Loucy (cell line): ENCODE results near the gene DCST1.

Experiments
- H2AFZ ChIP-seq: fragments of 200-600 bp; sonication (generic); 2 replicates; pipeline ENCODE4 v1.6.0; 2016; ENCODE audit warnings: antibody characterized with exemption, mild to moderate bottlenecking, low read length, moderate library complexity
- H3F3A ChIP-seq: fragments of 200-600 bp; 2 replicates; pipeline ENCODE4 v1.6.0; 2016; ENCODE audit warnings: antibody characterized with exemption, low read depth, mild to moderate bottlenecking
- H3K27me3 ChIP-seq: fragments of 200-600 bp; sonication (generic); 2 replicates; pipeline ENCODE4 v1.6.1; 2014; ENCODE audit warnings: low read length, mild to moderate bottlenecking; ENCODE audit not compliant: insufficient read depth, poor library complexity, severe bottlenecking
- H3K36me3 ChIP-seq: fragments of 200-600 bp; sonication (generic); 2 replicates; pipeline ENCODE4 v1.6.1; 2016; ENCODE audit warnings: low read length; ENCODE audit not compliant: insufficient read depth
- H3K4me1 ChIP-seq: fragments of 200-600 bp; sonication (generic); 2 replicates; pipeline ENCODE4 v1.5.1; 2014; ENCODE audit warnings: low read length, mild to moderate bottlenecking; ENCODE audit not compliant: insufficient read depth, poor library complexity, severe bottlenecking
- H3K4me2 ChIP-seq: fragments of 200-600 bp; sonication (generic); 2 replicates; pipeline ENCODE4 v1.6.0; 2014; ENCODE audit warnings: antibody characterized with exemption, low read length, low read depth, mild to moderate bottlenecking; ENCODE audit not compliant: poor library complexity, severe bottlenecking
- H3K4me3 ChIP-seq: fragments of 200-600 bp; sonication (generic); 2 replicates; pipeline ENCODE4 v1.5.1; 2014; ENCODE audit warnings: low read length, mild to moderate bottlenecking, mixed read lengths; ENCODE audit not compliant: poor library complexity, severe bottlenecking
- H3K79me2 ChIP-seq: fragments of 200-600 bp; sonication (generic); 2 replicates; pipeline ENCODE4 v1.6.1; 2014; ENCODE audit warnings: low read length; ENCODE audit not compliant: insufficient read depth
- H3K9ac ChIP-seq: fragments of 200-600 bp; sonication (generic); 2 replicates; pipeline ENCODE4 v1.6.0; 2014; ENCODE audit warnings: mild to moderate bottlenecking, low read depth, low read length, moderate library complexity; ENCODE audit not compliant: poor library complexity, severe bottlenecking
- H3K9me2 ChIP-seq: fragments of 200-600 bp; sonication (generic); replicated peaks from 2 replicates; pipeline ENCODE4 v1.6.1; 2016; ENCODE audit warnings: low read depth, low read length, mixed read lengths
- H3K9me3 ChIP-seq: fragments of 200-600 bp; sonication (generic); 2 replicates; pipeline ENCODE4 v1.6.1; 2014; ENCODE audit warnings: mild to moderate bottlenecking, antibody characterized with exemption, low read length, low read depth; ENCODE audit not compliant: insufficient read depth
- H4K20me1 ChIP-seq: fragments of 200-600 bp; sonication (generic); 2 replicates; pipeline ENCODE4 v1.6.0; 2014; ENCODE audit warnings: antibody characterized with exemption, low read length, mild to moderate bottlenecking; ENCODE audit not compliant: insufficient read depth, poor library complexity, severe bottlenecking
- CTCF ChIP-seq: fragments of 200-600 bp; sonication (generic); conservative IDR thresholded peaks from 2 replicates; pipeline ENCODE4 v1.5.1; 2014; ENCODE audit warnings: mild to moderate bottlenecking, antibody characterized with exemption, low read length
- EZH2phosphoT487 ChIP-seq: fragments of 200-600 bp; IDR thresholded peaks from 2 replicates; pipeline ENCODE4 v1.6.1; 2018; ENCODE audit warnings: antibody characterized with exemption, mild to moderate bottlenecking, moderate library complexity, borderline replicate concordance

Gene DCST1

GRCh38 chr1:155006601-155007101 lies 27.0 kb upstream of the DCST1 start:
- no peaks in the 10 kb centered on the region for H3K36me3 ChIP-seq
- H3K4me3 ChIP-seq, result peak overlapping the region; percentile 31
- H3K9me3 ChIP-seq, result no peaks in the 10 kb centered on the region
- no peaks in the 10 kb centered on the region for H3F3A ChIP-seq
- H3K9ac ChIP-seq, result peak overlapping the region; percentile 58
- no peaks in the 10 kb centered on the region for H3K27me3 ChIP-seq
- no peaks in the 10 kb centered on the region for H3K9me2 ChIP-seq
- H3K4me2 ChIP-seq, result peak overlapping the region; percentile 57
- H3K79me2 ChIP-seq, result no peaks in the 10 kb centered on the region
- peaks cover 48% of the 10 kb centered on the region for H3K4me1 ChIP-seq
- H4K20me1 ChIP-seq, result no peaks in the 10 kb centered on the region
- H2AFZ ChIP-seq, result no peak overlapping the region
- TF ChIP-seq CTCF, result no peak
- no peak for TF ChIP-seq EZH2phosphoT487

- H3K9me3 ChIP-seq, result no peaks in the 10 kb centered on the region
- H3K4me2 ChIP-seq, result no peak overlapping the region
- TF ChIP-seq CTCF (no peak), EZH2phosphoT487 (no peak)
- no peaks in the 10 kb centered on the region for H3K36me3 ChIP-seq
- H3K4me3 ChIP-seq, result no peak overlapping the region
- peaks cover 55% of the 10 kb centered on the region for H3K4me1 ChIP-seq
- no peak overlapping the region for H2AFZ ChIP-seq
- no peak overlapping the region for H3K9ac ChIP-seq
- no peaks in the 10 kb centered on the region for H3K9me2 ChIP-seq
- no peaks in the 10 kb centered on the region for H3K79me2 ChIP-seq
- H4K20me1 ChIP-seq, result no peaks in the 10 kb centered on the region
- no peaks in the 10 kb centered on the region for H3K27me3 ChIP-seq
- H3F3A ChIP-seq, result no peaks in the 10 kb centered on the region
Measured at GRCh38 chr1:155007251-155007828, 26.3 kb upstream of the DCST1 start.

- Histone ChIP-seq H3K9ac (no peak overlapping the region), H3K4me3 (no peak overlapping the region), H3K27me3 (no peaks in the 10 kb centered on the region), H2AFZ (no peak overlapping the region), H4K20me1 (no peaks in the 10 kb centered on the region), H3K79me2 (no peaks in the 10 kb centered on the region), H3K4me1 (peaks cover 64% of the 10 kb centered on the region), H3F3A (no peaks in the 10 kb centered on the region), H3K9me2 (no peaks in the 10 kb centered on the region), H3K4me2 (no peak overlapping the region), H3K9me3 (no peaks in the 10 kb centered on the region), H3K36me3 (no peaks in the 10 kb centered on the region)
- no peak for TF ChIP-seq EZH2phosphoT487
- TF ChIP-seq CTCF, result no peak
Measured at GRCh38 chr1:155008015-155008941, 25.3 kb upstream of the DCST1 start.
